Cardiac muscle cell (in vitro differentiated cells and primary cell): ENCODE measurements around the gene MPPED1. TPM values are rescaled to one million over a fixed set of nuclear protein-coding genes. Genes with fewer than 3 reads are reported as not detected.

Experiments
- DNase-seq, 2 donors: peaks; one replicate each; pipeline versions ENCODE4 v3.0.0 to v3.0.0-alpha.2; 2010 to 2017; ENCODE audit warnings: low read depth in 1 of 2, low spot score in 1 of 2
- H3K27ac ChIP-seq: fragments of 200-600 bp; sonication (generic); 2 replicates; pipeline ENCODE4 v1.5.1; 2016
- H3K27me3 ChIP-seq: fragments of 200-600 bp; sonication (generic); 2 replicates; pipeline ENCODE4 v1.6.0; 2016; ENCODE audit warnings: control low read depth
- H3K36me3 ChIP-seq: fragments of 200-600 bp; sonication (generic); 2 replicates; pipeline ENCODE4 v1.5.1; 2016; ENCODE audit warnings: control low read depth
- H3K4me1 ChIP-seq: fragments of 200-600 bp; sonication (generic); 2 replicates; pipeline ENCODE4 v1.8.1; 2017; ENCODE audit warnings: low read depth, mild to moderate bottlenecking, mixed run types
- H3K4me3 ChIP-seq: fragments of 200-600 bp; sonication (generic); 2 replicates; pipeline ENCODE4 v1.5.1; 2016; ENCODE audit warnings: mild to moderate bottlenecking
- H3K9me3 ChIP-seq: fragments of 200-600 bp; sonication (generic); 2 replicates; pipeline ENCODE4 v1.5.1; 2017; ENCODE audit warnings: low read depth, mild to moderate bottlenecking, control low read depth
- polyA plus RNA-seq: library from polyadenylated mRNA; unstranded; fragments of >200 nt; fragmentation: Nextera tagmentation; extraction: Ambion mirVana; gene quantifications from 2 replicates; pipeline ENCODE4 v1.2.1, GENCODE V29; 2016
- total RNA-seq: library from RNA; depleted of rRNA; stranded (reverse); fragments of >200 nt; gene quantifications from 2 replicates; pipeline ENCODE4 v1.2.3, GENCODE V29; 2016
- TF ChIP-seq, protein P1 (sequence below): IDR thresholded peaks from 2 replicates; pipeline ENCODE4 v1.5.1; 2012; ENCODE audit warnings: low read depth, mild to moderate bottlenecking, low read length

The MPPED1 gene
- total and polyA plus RNA-seq, 2 experiments from 2014 or later = 0.12 TPM; not detected in 1

DNA sequence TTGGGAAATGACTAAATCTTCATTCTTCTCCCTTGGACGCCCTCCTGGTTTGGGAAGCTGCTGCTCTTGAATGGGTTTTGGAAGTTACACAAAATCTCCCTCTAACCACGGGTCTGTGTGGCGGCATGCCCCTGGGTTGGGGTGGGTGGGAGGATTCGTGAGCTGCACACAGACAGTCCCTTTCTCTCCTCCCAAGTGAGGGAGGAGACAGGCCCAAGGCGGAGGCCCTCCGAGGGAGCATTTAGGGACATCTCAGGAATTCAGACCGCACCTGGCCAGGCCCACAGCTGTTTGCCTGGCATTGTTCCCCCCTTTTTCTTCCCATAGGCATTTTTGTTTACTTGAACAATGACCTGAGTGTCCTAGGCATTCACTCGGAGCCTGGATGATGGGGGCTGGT is 94.1 kb downstream of the MPPED1 start:
- no peak for DNase-seq
- Histone ChIP-seq H3K4me3 (no peak overlapping the region), H3K27me3 (no peaks in the 10 kb centered on the region), H3K9me3 (no peaks in the 10 kb centered on the region), H3K36me3 (no peaks in the 10 kb centered on the region), H3K27ac (no peak overlapping the region), H3K4me1 (no peaks in the 10 kb centered on the region)
- TF ChIP-seq, protein P1, sequence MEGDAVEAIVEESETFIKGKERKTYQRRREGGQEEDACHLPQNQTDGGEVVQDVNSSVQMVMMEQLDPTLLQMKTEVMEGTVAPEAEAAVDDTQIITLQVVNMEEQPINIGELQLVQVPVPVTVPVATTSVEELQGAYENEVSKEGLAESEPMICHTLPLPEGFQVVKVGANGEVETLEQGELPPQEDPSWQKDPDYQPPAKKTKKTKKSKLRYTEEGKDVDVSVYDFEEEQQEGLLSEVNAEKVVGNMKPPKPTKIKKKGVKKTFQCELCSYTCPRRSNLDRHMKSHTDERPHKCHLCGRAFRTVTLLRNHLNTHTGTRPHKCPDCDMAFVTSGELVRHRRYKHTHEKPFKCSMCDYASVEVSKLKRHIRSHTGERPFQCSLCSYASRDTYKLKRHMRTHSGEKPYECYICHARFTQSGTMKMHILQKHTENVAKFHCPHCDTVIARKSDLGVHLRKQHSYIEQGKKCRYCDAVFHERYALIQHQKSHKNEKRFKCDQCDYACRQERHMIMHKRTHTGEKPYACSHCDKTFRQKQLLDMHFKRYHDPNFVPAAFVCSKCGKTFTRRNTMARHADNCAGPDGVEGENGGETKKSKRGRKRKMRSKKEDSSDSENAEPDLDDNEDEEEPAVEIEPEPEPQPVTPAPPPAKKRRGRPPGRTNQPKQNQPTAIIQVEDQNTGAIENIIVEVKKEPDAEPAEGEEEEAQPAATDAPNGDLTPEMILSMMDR = no peak

DNA sequence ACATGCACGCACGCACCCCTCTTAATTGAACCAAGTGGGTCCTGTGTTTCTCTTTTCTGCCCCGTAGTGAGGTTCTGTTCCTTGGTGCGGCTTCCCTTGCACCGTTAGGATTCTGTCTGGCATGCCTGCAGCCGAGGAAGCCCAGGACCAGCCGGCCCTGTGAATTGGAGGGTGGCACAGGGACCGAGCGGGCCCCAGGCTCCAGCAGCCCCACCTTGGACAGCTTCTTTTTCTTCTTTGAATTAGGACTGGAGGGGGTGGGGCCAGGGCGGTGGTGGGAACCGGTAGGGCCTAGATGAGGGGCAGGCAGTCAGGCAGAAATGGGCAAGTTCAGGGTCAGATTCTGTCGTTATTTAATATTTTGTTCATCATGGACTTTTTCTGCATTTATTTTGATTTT is 94.7 kb downstream of the MPPED1 start:
- Histone ChIP-seq H3K27ac (no peak overlapping the region), H3K9me3 (no peaks in the 10 kb centered on the region), H3K4me3 (no peak overlapping the region), H3K27me3 (no peaks in the 10 kb centered on the region), H3K36me3 (no peaks in the 10 kb centered on the region), H3K4me1 (no peaks in the 10 kb centered on the region)
- TF ChIP-seq, protein P1 = no peak
- no peak for DNase-seq

DNA sequence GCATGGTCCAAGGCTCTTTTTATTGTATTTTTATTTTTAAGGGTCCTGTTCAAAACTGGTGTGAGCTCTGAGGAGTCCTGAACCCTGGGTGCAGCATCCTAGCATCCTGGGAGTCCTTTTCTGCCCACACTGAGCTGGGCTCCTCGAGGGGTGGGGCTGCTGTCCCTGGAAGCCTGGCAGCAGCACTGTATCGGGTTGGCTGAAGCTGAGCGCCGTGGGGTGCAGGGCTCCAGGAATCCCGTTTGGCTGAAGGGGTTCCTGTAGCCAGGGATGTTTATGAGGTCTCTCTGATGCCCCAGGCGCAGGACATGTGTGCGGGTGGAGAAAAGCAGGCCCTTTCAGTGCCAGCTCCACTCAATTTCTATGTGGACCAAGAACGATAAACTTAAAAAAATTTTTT is 95.4 kb downstream of the MPPED1 start:
- Histone ChIP-seq H3K4me1 (no peaks in the 10 kb centered on the region), H3K9me3 (no peaks in the 10 kb centered on the region), H3K4me3 (no peak overlapping the region), H3K36me3 (no peaks in the 10 kb centered on the region), H3K27ac (no peak overlapping the region), H3K27me3 (no peaks in the 10 kb centered on the region)
- DNase-seq = no peak
- TF ChIP-seq, protein P1 = no peak

DNA sequence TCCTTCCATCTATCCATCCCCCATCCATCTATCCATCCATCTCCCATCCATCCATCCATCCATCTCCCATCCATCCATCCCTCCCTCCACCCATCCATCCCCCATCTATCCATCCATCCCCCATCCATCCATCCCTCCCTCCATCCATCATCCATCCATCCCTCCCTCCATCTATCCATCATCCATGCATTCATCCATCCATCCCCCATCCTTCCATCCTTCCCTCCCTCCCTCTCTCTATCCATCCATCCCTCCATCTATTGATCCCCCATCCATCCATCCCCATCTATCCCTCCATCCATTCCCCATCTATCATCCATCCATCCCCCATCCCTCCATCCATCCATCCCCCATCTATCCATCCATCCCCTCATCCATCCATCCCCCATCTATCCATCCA is 96.7 kb downstream of the MPPED1 start:
- no peak for DNase-seq
- TF ChIP-seq, protein P1 = no peak
- Histone ChIP-seq H3K4me1 (no peaks in the 10 kb centered on the region), H3K27ac (no peak overlapping the region), H3K9me3 (no peaks in the 10 kb centered on the region), H3K27me3 (no peaks in the 10 kb centered on the region), H3K4me3 (no peak overlapping the region), H3K36me3 (no peaks in the 10 kb centered on the region)

DNA sequence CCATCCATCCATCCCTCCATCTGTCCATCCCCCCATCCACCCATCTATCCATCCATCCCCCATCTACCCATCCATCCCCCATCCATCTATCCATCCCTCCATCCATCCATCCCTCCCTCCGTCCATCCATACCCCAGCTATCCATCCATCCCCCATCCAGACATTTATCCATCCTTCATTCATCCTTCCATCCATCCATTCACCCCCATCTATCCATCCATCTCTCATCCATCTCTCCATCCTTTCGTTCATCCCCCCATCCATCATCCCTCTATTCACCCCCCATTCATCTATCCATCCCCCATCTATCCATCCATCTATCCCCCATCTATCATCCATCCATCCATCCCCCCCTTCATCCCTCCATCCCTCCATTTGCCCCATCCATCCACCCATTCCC is 97.5 kb downstream of the MPPED1 start:
- Histone ChIP-seq H3K27me3 (no peaks in the 10 kb centered on the region), H3K27ac (no peak overlapping the region), H3K4me3 (no peak overlapping the region), H3K4me1 (no peaks in the 10 kb centered on the region), H3K9me3 (no peaks in the 10 kb centered on the region), H3K36me3 (no peaks in the 10 kb centered on the region)
- DNase-seq = no peak
- TF ChIP-seq, protein P1 = no peak
